SK-N-SH treated with all-trans-retinoic acid at 6 μM for 48 hours (cell line): ENCODE results near the gene ABCA1.
A peak's percentile ranks its signal among the peaks of the same experiment; 100 is the strongest.

Experiments used
- ATAC-seq: fragments of 200-7000 bp; cut with Tn5 transposase; 3 replicates; pipeline ENCODE4 v1.9.1; 2020; ENCODE audit warnings: mild to moderate bottlenecking, moderate library complexity
- ARNTL ChIP-seq: fragments of 450-650 bp; formaldehyde crosslinking; IDR thresholded peaks from 2 replicates; pipeline ENCODE4 v1.5.0; 2020; ENCODE audit warnings: low read depth, mild to moderate bottlenecking, moderate library complexity, borderline replicate concordance
- BACH2 ChIP-seq: fragments of 250-450 bp; sonication (Bioruptor Pico); IDR thresholded peaks from 2 replicates; pipeline ENCODE4 v1.9.0; 2021; ENCODE audit warnings: mild to moderate bottlenecking, borderline replicate concordance
- CSDC2 ChIP-seq: fragments of 250-450 bp; sonication (Bioruptor Pico); IDR thresholded peaks from 2 replicates; pipeline ENCODE4 v1.5.0; 2020; ENCODE audit warnings: mild to moderate bottlenecking, moderate library complexity
- ESRRG ChIP-seq: fragments of 250-450 bp; sonication (Bioruptor Pico); IDR thresholded peaks from 2 replicates; pipeline ENCODE4 v1.6.1; 2021; ENCODE audit warnings: mild to moderate bottlenecking
- GLIS3 ChIP-seq: fragments of 250-450 bp; sonication (Bioruptor Pico); IDR thresholded peaks from 2 replicates; pipeline ENCODE4 v1.5.0; 2020; ENCODE audit warnings: mild to moderate bottlenecking, moderate library complexity
- ISL1 ChIP-seq: fragments of 250-450 bp; sonication (Bioruptor Pico); IDR thresholded peaks from 2 replicates; pipeline ENCODE4 v2.1.2; 2022; ENCODE audit warnings: mild to moderate bottlenecking, moderate library complexity
- OSR1 ChIP-seq: fragments of 250-450 bp; sonication (Bioruptor Pico); IDR thresholded peaks from 2 replicates; pipeline ENCODE4 v1.8.0; 2022; ENCODE audit warnings: moderate library complexity, mild to moderate bottlenecking, inconsistent platforms
- PPARA ChIP-seq: fragments of 250-450 bp; sonication (Bioruptor Pico); IDR thresholded peaks from 2 replicates; pipeline ENCODE4 v1.5.0; 2020; ENCODE audit warnings: mild to moderate bottlenecking, borderline replicate concordance
- RARB ChIP-seq: fragments of 250-450 bp; sonication (Bioruptor Pico); IDR thresholded peaks from 2 replicates; pipeline ENCODE4 v1.8.0; 2021; ENCODE audit warnings: mild to moderate bottlenecking, moderate library complexity
- SNAI2 ChIP-seq: fragments of 250-450 bp; sonication (Bioruptor Pico); IDR thresholded peaks from 2 replicates; pipeline ENCODE4 v1.5.0; 2020; ENCODE audit warnings: mild to moderate bottlenecking, moderate library complexity
- TCF4 ChIP-seq: fragments of 250-450 bp; sonication (Bioruptor Pico); IDR thresholded peaks from 2 replicates; pipeline ENCODE4 v1.8.0; 2021; ENCODE audit warnings: mild to moderate bottlenecking, moderate library complexity, borderline replicate concordance
- TOX ChIP-seq: fragments of 250-450 bp; sonication (Bioruptor Pico); IDR thresholded peaks from 2 replicates; pipeline ENCODE4 v1.8.0; 2021; ENCODE audit warnings: mild to moderate bottlenecking, moderate library complexity, borderline replicate concordance
- ZC3H10 ChIP-seq: fragments of 250-450 bp; sonication (Bioruptor Pico); IDR thresholded peaks from 2 replicates; pipeline ENCODE4 v1.5.1; 2021; ENCODE audit warnings: mild to moderate bottlenecking, moderate library complexity
- ZFP3 ChIP-seq: fragments of 250-450 bp; sonication (Bioruptor Pico); IDR thresholded peaks from 2 replicates; pipeline ENCODE4 v1.5.0; 2020; ENCODE audit warnings: mild to moderate bottlenecking, moderate library complexity
- ZFP30 ChIP-seq: fragments of 450-650 bp; formaldehyde crosslinking; IDR thresholded peaks from 2 replicates; pipeline ENCODE4 v1.5.0; 2022; ENCODE audit warnings: mild to moderate bottlenecking, moderate library complexity
- ZNF565 ChIP-seq: fragments of 450-650 bp; formaldehyde crosslinking; conservative IDR thresholded peaks from 2 replicates; pipeline ENCODE4 v1.5.0; 2020; ENCODE audit warnings: low read depth, mild to moderate bottlenecking, moderate library complexity
- ZNF8 ChIP-seq: fragments of 450-650 bp; formaldehyde crosslinking; IDR thresholded peaks from 2 replicates; pipeline ENCODE4 v1.5.0; 2020; ENCODE audit warnings: mild to moderate bottlenecking, moderate library complexity
- TF ChIP-seq, protein P1 (sequence below): fragments of 250-450 bp; sonication (Bioruptor Pico); IDR thresholded peaks from 2 replicates; pipeline ENCODE4 v1.5.1; 2021; ENCODE audit warnings: mild to moderate bottlenecking, moderate library complexity
- TF ChIP-seq, protein P2 (sequence below): fragments of 250-450 bp; sonication (Bioruptor Pico); IDR thresholded peaks from 2 replicates; pipeline ENCODE4 v1.5.1; 2020; ENCODE audit warnings: low read depth, mild to moderate bottlenecking, moderate library complexity
- TF ChIP-seq, protein P3 (sequence below): fragments of 250-450 bp; sonication (Bioruptor Pico); IDR thresholded peaks from 2 replicates; pipeline ENCODE4 v1.8.0; 2020; ENCODE audit warnings: mild to moderate bottlenecking, moderate library complexity, borderline replicate concordance
- TF ChIP-seq, protein P4 (sequence below): fragments of 250-450 bp; sonication (Bioruptor Pico); IDR thresholded peaks from 2 replicates; pipeline ENCODE4 v1.8.0; 2021; ENCODE audit warnings: low read depth, mild to moderate bottlenecking, moderate library complexity, borderline replicate concordance

ABCA1 gene

DNA sequence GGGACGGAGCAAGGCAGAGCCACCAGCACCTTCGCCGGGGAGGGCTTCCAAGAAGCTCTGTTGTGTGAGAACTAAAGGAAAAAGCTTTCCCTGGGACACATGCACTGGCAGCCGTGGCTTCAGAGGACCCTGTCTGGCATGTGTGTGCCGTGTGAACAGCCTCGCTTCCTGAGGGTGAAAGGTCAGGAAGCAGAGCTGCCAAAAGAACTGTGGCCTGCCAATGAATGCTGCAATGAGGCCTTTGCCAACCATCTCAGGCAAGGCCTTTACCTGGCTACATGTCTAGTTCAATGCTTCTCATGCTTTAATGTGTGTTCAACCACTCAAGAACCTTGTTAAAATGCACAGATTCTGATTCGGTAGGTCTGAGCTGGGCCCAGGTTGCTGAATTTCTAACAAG, 110.5 kb downstream of the ABCA1 start (continued):
- TF ChIP-seq, protein P1, sequence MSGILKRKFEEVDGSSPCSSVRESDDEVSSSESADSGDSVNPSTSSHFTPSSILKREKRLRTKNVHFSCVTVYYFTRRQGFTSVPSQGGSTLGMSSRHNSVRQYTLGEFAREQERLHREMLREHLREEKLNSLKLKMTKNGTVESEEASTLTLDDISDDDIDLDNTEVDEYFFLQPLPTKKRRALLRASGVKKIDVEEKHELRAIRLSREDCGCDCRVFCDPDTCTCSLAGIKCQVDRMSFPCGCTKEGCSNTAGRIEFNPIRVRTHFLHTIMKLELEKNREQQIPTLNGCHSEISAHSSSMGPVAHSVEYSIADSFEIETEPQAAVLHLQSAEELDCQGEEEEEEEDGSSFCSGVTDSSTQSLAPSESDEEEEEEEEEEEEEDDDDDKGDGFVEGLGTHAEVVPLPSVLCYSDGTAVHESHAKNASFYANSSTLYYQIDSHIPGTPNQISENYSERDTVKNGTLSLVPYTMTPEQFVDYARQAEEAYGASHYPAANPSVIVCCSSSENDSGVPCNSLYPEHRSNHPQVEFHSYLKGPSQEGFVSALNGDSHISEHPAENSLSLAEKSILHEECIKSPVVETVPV (CRISPR knock-in tag), result no peak
- TF ChIP-seq ZFP3 (CRISPR knock-in tag) (no peak), ISL1 (CRISPR knock-in tag) (no peak), GLIS3 (no peak), BACH2 (CRISPR knock-in tag) (no peak)

DNA sequence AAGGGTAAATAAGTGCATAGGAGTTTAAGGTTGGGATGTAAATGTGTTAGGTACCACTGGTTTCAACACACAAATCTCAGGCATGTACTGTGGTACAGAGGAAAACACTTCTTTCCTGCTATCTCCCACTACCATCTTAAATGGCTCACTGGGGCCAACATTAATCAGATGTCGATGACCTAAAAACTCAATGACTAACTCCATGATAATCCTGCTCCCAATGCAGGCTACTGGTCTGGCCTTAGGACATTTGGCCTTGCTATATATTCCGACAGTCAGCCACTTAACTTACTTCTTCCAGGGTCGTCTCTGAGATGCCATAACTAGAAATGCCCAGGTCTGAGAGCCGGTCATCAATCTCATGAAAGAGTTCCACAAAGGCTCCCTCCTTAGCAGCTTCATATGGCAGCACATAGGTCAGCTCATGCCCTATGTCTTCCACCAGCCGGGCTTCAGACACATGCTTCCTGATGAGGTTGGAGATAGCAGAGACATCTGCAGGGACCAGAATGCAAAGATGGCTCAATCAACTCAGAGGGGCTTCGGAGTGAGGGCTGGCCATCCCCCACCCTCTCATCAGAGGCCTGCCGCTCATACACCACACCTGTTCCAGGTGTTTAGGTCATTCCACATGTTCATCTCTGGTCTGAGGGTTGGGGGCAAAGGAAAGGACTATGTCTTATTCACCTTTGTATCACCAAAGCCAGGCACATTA, 111.9 kb downstream of the ABCA1 start:
- no peak for ATAC-seq
- no peak for TF ChIP-seq SNAI2
- TF ChIP-seq ZFP3 (CRISPR knock-in tag), result no peak
- TF ChIP-seq ESRRG (CRISPR knock-in tag), result no peak
- TF ChIP-seq, protein P2, sequence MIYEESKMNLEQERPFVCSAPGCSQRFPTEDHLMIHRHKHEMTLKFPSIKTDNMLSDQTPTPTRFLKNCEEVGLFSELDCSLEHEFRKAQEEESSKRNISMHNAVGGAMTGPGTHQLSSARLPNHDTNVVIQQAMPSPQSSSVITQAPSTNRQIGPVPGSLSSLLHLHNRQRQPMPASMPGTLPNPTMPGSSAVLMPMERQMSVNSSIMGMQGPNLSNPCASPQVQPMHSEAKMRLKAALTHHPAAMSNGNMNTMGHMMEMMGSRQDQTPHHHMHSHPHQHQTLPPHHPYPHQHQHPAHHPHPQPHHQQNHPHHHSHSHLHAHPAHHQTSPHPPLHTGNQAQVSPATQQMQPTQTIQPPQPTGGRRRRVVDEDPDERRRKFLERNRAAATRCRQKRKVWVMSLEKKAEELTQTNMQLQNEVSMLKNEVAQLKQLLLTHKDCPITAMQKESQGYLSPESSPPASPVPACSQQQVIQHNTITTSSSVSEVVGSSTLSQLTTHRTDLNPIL, result no peak
- no peak for TF ChIP-seq ISL1 (CRISPR knock-in tag)
- TF ChIP-seq, protein P3, sequence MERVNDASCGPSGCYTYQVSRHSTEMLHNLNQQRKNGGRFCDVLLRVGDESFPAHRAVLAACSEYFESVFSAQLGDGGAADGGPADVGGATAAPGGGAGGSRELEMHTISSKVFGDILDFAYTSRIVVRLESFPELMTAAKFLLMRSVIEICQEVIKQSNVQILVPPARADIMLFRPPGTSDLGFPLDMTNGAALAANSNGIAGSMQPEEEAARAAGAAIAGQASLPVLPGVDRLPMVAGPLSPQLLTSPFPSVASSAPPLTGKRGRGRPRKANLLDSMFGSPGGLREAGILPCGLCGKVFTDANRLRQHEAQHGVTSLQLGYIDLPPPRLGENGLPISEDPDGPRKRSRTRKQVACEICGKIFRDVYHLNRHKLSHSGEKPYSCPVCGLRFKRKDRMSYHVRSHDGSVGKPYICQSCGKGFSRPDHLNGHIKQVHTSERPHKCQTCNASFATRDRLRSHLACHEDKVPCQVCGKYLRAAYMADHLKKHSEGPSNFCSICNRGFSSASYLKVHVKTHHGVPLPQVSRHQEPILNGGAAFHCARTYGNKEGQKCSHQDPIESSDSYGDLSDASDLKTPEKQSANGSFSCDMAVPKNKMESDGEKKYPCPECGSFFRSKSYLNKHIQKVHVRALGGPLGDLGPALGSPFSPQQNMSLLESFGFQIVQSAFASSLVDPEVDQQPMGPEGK (CRISPR knock-in tag), result no peak
- TF ChIP-seq ZNF8, result no peak
- TF ChIP-seq CSDC2, result no peak
- no peak for TF ChIP-seq BACH2 (CRISPR knock-in tag)
- no peak for TF ChIP-seq OSR1 (CRISPR knock-in tag)
- no peak for TF ChIP-seq ZC3H10 (CRISPR knock-in tag)
- TF ChIP-seq PPARA, result no peak
- no peak for TF ChIP-seq ZFP30 (CRISPR knock-in tag)
- TF ChIP-seq TOX (CRISPR knock-in tag), result no peak
- TF ChIP-seq TCF4 (CRISPR knock-in tag), result no peak
- TF ChIP-seq RARB (CRISPR knock-in tag), result no peak

DNA sequence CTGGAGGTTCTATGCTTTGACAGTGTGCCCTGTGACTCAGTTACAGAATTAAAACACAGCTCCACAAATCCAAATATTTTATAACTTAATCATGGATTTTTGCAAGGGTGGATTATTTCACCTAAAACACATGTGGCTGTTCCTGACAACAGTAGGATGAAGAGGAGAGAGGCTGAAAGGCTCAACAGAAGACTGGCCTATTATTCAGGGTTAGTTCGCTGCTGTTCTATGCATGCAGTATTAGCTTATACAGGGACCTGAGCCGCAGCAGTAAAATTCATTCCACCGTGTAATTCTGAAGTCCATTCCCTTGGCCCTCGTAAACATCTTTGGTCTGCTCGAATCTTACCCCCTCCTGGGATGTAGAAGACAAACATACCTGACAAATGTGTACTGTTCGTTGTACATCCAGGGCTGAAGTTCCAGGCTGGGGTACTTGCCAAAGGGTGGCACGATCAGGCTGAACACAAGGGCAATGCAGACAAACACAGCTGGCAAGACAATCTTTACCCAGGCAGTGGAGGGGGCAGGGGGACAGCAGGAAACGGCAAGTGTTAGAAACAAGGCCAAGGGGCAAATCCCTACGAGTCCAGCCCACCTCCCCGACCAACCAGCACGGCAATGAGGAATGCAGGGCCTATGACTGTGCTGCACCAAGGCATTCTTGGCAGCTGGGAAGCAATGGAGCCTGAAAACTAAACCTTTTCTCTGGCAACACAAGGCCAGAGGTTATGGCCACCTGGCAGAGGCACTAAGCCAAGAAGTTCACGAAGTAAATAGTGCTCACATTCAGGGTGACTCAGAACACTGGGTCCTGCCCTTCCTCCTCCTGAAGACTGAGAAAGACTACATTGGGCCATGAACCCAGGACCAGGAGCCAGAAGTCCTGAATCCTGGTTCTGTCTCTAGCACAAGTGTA, 117.3 kb downstream of the ABCA1 start:
- ATAC-seq, result peak; percentile 48
- TF ChIP-seq OSR1 (CRISPR knock-in tag), result no peak
- TF ChIP-seq, protein P3 (CRISPR knock-in tag), result no peak
- TF ChIP-seq TOX (CRISPR knock-in tag), result no peak
- TF ChIP-seq ZNF565 (CRISPR knock-in tag), result no peak
- TF ChIP-seq, protein P1 (CRISPR knock-in tag), result no peak
- TF ChIP-seq ZFP3 (CRISPR knock-in tag), result no peak
- TF ChIP-seq, protein P4, sequence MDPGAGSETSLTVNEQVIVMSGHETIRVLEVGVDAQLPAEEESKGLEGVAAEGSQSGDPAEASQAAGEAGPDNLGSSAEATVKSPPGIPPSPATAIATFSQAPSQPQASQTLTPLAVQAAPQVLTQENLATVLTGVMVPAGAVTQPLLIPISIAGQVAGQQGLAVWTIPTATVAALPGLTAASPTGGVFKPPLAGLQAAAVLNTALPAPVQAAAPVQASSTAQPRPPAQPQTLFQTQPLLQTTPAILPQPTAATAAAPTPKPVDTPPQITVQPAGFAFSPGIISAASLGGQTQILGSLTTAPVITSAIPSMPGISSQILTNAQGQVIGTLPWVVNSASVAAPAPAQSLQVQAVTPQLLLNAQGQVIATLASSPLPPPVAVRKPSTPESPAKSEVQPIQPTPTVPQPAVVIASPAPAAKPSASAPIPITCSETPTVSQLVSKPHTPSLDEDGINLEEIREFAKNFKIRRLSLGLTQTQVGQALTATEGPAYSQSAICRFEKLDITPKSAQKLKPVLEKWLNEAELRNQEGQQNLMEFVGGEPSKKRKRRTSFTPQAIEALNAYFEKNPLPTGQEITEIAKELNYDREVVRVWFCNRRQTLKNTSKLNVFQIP (CRISPR knock-in tag), result no peak
- no peak for TF ChIP-seq ESRRG (CRISPR knock-in tag)
- TF ChIP-seq BACH2 (CRISPR knock-in tag), result no peak
- TF ChIP-seq RARB (CRISPR knock-in tag), result no peak
- TF ChIP-seq GLIS3, result no peak
- TF ChIP-seq ZFP30 (CRISPR knock-in tag), result no peak
- TF ChIP-seq ARNTL (CRISPR knock-in tag), result no peak
- TF ChIP-seq SNAI2, result no peak
- TF ChIP-seq ISL1 (CRISPR knock-in tag), result no peak
